GM18507 (cell line): ENCODE measurements around the gene RUBCNL.

Experiments
- DNase-seq: peaks from one replicate; pipeline ENCODE4 v3.0.0; 2011; ENCODE audit warnings: low read depth; ENCODE audit not compliant: insufficient read length; ENCODE audit errors: extremely low spot score
- FAIRE-seq: peaks from 2 replicates; lab custom pipeline; 2011; peaks lifted over from hg19 to GRCh38; lab: Jason Lieb, UNC

RUBCNL gene

DNA sequence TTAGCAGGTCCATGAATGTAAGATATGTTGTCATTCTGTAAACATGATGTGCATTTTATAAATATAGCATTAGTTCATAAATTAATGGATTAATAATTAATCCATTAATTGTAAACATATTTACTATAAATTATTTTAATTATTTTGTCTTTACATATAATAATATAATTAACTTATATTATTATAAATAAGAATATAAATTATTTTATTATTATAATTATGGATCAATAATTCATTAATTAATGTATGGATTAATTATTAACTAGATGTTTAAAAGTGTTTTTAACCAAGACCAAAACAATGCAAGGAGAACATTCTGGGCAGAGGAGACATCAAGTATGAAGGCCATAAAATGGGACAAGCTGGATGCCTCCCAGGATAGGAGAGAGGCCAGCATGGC, 72.0 kb downstream of the RUBCNL start:
- FAIRE-seq (no peak), DNase-seq (no peak)

DNA sequence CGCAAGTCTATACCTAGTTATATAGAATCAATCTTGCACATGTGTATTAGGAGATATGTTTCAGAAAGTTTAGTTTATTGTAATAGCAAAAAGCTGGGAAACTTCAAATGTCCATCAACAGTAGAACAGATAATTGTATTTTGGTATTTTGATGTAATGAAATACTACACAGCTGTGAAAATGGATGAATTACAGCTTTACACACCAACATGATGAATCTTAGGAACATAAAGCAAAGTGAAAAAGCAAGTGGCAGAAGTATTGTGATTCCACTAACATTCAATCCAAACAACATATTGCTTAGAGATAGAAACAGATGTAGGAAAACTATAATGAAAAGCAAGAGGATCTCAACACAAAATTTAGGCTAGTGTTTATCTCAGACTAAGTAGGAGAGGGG, 72.5 kb downstream of the RUBCNL start:
- FAIRE-seq (no peak), DNase-seq (no peak)

DNA sequence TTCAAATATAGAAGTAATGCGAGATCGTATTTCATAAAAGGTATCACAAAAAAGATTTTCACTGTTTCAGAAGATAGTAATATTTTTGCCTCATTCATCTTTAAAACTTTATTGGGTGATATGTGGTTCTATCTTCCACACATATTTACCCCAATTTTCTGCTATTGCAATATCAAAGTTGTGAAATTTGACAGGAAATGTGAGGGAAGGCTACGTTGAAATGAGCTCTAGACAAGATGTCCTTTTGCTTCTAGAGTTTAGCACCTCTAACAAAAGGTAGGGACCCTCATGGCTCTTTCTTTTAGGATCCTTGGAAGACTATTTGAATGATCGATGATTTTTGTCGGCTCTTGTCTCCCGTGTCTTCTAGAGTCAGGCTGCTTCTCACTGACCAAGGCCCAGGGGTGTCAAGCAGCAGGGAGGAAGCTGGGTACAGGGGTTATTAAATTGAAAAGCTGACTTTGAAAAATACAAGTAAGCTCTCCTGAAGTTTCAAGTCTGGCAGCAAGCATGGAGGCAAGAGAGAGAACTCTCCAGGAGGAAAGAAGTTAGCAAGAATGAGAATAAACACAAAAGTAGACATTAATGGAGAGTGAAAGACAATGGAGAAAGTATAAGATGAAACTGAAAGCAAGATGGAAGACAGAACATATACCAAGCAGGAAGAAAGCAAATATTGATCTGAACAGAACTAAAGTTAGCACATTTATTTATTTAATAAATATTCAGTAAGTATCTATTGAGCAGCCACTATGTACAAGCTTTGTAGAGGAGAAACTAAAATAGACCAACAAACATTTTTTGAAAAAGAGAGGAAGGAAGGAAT, 73.4 kb downstream of the RUBCNL start:
- no peak for DNase-seq
- FAIRE-seq: no peak

DNA sequence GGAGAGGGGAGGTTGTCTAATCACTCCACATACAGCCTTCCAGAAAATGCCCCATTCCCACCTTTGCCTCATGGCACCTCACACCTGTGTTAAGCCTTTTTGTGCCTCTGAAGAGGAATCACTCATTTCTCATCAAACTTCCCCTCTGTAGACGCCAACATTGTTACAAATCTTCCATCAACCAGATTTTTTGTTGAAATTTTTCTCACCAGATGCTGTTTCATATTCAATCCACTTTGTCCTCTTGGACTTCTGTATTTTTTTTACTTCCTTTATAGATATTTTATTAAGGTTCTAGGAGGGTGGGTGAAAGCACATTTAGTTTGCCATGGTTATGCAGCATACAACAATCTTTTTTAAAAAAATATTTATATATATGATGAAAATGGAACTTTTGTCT, 74.0 kb downstream of the RUBCNL start:
- FAIRE-seq: no peak
- DNase-seq: no peak

DNA sequence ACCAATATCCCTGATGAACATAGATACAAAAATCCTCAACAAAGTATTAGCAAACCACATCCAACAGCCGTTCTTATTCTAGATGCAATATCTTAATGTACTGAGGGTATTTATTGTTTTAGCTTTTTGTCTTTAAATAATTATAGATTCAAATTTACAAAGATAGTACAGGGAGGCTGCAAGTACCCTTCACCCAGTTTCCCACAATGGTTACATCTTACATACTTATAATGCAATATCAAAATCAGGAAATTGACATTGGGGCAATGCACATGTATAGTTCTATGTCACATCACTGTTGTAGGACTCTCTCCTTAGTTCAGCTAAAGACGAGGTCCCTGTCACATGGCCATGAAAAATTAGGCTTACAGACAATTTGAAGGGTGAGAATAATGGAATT, 75.8 kb downstream of the RUBCNL start:
- DNase-seq (no peak), FAIRE-seq (no peak)

DNA sequence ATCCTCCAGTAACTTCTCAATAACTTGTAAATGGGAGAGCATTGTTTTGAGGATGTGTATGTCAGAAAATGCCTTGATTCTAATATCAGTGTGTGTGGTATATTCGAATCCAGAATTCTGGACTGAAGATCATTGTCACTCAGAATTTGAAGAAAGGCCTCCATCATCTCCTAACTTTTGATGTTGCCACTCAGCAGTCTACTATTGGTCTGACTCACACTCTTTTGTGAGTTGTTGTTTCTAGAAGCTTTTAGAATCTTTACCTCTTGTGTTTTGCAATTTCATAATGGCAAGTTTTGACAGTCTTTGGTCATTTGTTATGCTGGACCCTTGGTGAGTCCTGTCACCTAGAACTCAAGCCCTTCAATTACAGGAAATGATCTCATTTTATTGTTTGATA, 77.0 kb downstream of the RUBCNL start:
- no peak for DNase-seq
- no peak for FAIRE-seq

DNA sequence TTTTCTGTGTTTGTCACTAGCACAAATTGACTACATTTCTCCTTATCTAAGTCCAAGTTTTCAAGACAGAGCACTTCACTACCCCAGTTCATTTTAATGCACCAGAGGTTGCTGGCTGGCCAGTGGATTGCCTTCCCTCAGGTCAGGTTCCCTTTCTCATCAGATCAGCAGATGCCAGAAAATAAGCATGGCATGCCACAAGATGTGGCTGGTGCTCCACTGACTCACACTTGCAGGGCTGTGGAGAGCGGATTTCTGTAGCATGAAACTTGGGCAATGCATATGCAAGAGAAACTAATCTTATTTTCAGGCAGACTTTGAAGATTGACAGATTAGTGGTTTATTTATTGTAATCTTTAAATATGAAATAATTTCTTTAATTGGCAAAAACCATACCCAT, 79.5 kb downstream of the RUBCNL start:
- FAIRE-seq (no peak), DNase-seq (no peak)

DNA sequence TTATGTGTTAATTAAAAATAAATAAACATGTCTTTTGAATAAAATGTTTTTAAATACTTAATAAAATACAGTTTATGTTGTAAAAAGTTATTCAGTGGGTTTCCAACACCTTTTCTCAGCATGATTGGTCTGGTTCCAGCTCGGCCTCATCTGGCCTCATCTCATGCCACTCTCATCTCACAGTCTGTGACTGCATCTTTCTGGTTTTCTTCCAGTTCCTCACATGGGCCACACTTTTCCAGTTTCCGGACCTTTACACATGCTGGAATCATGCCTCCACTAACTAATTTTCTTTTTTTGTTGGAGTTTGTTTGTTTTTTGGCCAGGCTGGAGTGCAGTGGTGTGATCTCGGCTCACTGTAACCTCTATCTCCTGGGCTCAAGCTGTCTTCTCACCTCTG, 82.5 kb downstream of the RUBCNL start:
- FAIRE-seq (no peak), DNase-seq (no peak)

DNA sequence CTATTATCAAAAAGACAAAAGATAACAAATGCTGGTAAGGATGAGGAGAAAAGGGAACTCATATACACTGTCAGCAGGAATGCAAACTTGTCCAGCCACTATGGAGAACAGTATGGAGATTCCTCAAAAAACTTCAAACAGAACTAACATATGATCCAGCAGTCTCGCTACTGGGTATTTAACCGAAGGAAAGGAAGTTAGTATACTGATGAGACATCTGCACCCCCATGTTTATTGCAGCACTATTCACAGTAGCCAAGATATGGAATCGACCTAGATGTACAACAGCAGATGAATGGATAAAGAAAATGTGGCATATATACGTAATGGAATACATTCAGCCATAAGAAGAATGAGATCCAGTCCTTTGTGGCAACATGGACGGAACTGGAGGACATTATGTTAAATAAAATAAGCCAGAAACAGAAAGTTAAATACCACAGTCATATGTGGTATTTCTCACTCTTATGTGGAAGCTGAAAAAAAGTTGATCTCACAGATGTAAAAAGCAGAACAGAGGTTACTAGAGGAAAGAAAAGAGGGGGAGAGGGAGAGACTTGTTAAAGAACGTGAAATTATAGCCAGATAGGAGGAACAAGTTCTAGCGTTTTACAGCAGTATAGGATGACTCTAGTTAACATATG, 83.2 kb downstream of the RUBCNL start:
- no peak for FAIRE-seq
- no peak for DNase-seq

DNA sequence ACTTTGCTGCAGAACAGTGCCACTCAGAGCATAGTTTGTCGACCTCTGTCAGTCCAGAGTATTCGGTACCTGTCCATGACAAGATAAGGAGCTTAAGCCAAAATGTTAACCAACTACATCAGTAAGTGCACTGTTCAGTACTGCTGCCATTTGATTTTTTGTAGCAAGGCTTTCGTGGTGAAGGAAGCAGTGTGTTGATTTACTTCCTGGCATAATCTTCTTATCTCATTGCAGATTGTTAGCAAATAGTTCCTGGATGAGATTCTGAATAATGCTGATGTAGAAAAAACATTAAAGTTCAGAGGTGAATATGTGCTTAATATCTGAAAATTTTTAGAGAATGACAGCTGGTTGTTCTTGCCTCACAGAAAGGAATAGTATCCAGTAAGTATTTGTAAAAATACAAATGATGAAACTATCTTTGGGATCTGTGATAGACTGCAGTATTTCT, 89.7 kb downstream of the RUBCNL start:
- FAIRE-seq (no peak), DNase-seq (no peak)

DNA sequence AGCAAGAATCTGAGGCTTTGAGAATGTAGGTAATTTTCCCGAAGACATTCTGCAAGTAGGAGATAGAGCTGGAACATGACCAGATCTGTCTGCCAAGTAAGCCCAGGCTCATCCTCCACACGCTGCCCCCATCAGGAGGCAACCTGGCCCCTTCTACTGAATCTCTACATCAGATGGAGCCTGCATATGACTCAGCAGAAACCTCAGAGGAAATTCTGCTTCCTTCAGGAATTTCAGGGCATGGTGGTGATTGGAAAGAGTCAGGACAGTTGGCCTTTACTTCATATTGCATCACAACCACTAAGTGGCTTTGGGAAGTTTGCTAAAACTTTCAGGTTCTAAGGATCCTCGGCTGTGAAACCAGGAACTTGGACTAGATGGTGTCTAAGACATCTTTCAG, 90.1 kb downstream of the RUBCNL start:
- FAIRE-seq: no peak

DNA sequence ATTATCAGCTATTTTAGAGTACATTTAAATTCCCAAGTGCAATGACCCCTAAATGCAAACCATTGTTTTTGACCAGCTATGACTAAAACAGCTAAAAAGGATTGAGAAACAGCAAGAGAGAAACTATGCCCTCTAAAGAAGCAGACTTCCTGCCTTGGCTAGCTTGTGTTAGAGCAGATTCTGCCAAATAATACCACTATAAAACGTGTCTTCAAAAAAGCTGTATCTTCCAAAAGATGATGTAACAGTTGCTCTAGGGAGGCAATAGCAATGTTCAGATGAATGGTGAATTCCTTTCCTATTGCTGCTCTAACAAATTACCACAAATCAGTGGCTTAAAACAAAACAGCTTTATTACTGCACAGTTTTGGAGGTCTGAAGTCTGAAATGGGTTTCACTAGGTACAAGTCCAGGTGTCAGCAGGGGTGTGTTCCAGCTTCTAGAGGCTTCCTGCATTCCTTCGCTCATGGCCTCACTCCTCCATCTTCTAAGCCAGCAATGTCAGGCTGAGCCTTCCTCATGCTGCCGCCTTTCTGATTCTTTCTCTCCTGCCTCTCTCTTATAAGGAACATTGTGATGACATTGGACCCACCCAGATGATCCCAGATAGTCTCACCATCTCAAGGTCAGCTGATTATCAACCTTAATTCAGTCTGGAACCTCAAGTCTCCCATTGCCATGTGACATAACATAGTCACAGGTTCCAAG, 90.8 kb downstream of the RUBCNL start:
- DNase-seq (no peak), FAIRE-seq (peak; percentile 24)

More for the DNA sequence above, 90.1 kb downstream of the RUBCNL start:
- no peak for DNase-seq

DNA sequence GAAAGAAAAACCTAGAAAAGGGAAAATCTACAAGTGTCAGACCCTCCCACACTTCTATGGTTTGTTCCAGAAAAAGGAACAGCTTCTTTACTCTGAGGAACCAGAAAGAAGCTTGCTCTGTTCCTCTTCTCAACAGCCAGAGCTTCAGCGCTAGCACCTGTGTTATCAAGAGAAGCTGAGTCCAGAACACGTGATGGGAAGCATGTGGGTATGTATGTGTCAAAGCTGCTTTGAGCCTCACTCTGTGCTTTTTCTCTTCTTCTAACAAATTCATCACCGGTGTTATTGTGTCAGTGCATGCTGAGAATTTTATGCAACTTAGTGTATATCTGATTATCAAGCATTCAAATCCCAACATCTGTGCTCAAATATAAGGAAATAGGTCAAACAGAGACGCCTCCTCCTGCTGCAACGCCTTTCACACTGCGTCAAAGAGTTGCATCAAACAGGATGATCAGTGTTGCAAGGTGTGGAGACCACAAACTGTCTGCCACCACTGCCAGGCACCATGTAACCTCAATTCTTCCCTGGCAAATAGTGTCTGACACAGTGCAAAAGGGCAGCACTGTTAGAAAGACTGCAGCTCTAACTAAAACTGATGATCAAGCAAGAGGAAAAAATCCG, 91.4 kb downstream of the RUBCNL start:
- FAIRE-seq (peak; percentile 51), DNase-seq (no peak)

DNA sequence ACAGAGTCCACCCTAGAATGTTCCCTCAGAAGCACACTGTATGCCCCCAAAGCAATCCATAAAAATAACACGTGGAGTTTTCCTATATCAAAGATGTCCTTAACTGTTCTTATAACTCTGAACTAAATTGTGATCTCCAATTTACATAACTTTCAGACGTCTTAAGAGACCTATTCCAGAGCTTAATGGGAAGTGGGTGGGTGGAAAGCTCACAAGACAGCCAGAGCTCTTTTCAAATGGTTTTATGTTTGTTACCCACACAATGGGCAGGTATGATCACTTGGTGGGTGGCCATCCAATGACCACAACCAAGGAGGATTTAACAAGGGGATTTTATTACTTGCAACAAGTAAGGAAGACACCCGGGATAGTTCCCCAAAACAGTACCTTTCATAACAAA, 93.6 kb downstream of the RUBCNL start:
- no peak for FAIRE-seq

More for the DNA sequence above, 93.6 kb downstream of the RUBCNL start:
- DNase-seq: no peak
